SU-DHL-6 (cell line): ENCODE data around the gene GXYLT2.

Experiments
- H2AFZ ChIP-seq: fragments of 200-600 bp; sonication (generic); 2 replicates; pipeline ENCODE4 v1.6.1; 2014; ENCODE audit warnings: low read depth, mild to moderate bottlenecking, moderate library complexity, mixed read lengths, antibody characterized with exemption, low read length; ENCODE audit not compliant: severe bottlenecking
- H3F3A ChIP-seq: fragments of 200-600 bp; shearing (Covaris generic); 2 replicates; pipeline ENCODE4 v1.6.0; 2016; ENCODE audit warnings: antibody characterized with exemption, mild to moderate bottlenecking; ENCODE audit not compliant: insufficient read depth
- H3K27ac ChIP-seq: fragments of 200-600 bp; sonication (generic); 2 replicates; pipeline ENCODE4 v1.5.1; 2016; ENCODE audit warnings: low read depth, mild to moderate bottlenecking, low read length, moderate library complexity, mixed read lengths
- H3K27me3 ChIP-seq: fragments of 200-600 bp; sonication (generic), shearing (Covaris generic); 2 replicates; pipeline ENCODE4 v1.6.0; 2014; ENCODE audit warnings: mild to moderate bottlenecking, low read length
- H3K36me3 ChIP-seq: fragments of 200-600 bp; sonication (generic); 2 replicates; pipeline ENCODE4 v1.6.1; 2014; ENCODE audit warnings: mild to moderate bottlenecking, low read length, mixed read lengths
- H3K4me2 ChIP-seq: fragments of 300-600, 200-600 bp; shearing (Covaris generic), sonication (generic); 2 replicates; pipeline ENCODE4 v1.6.0; 2014; ENCODE audit warnings: low read length, low read depth, mild to moderate bottlenecking; ENCODE audit not compliant: poor library complexity, severe bottlenecking
- H3K4me3 ChIP-seq: fragments of 200-600 bp; sonication (generic); 2 replicates; pipeline ENCODE4 v1.5.1; 2014; ENCODE audit warnings: antibody characterized with exemption, low read length, mild to moderate bottlenecking, mixed read lengths; ENCODE audit not compliant: insufficient read depth, poor library complexity, severe bottlenecking
- H3K79me2 ChIP-seq: fragments of 200-600 bp; sonication (generic); 2 replicates; pipeline ENCODE4 v1.6.1; 2014; ENCODE audit warnings: mild to moderate bottlenecking, low read length, moderate library complexity; ENCODE audit not compliant: insufficient read depth
- H3K9ac ChIP-seq: fragments of 200-600 bp; sonication (generic); 2 replicates; pipeline ENCODE4 v1.7.0; 2014; ENCODE audit warnings: mild to moderate bottlenecking, low read length
- H3K9me2 ChIP-seq: fragments of 200-600 bp; sonication (generic); replicated peaks from 2 replicates; pipeline ENCODE4 v1.6.1; 2014; ENCODE audit warnings: low read length; ENCODE audit not compliant: insufficient read depth
- H3K9me3 ChIP-seq: fragments of 200-600 bp; sonication (generic); 2 replicates; pipeline ENCODE4 v1.6.1; 2014; ENCODE audit warnings: low read length, mixed read lengths; ENCODE audit not compliant: insufficient read depth
- H4K20me1 ChIP-seq: fragments of 200-600 bp; sonication (generic); 2 replicates; pipeline ENCODE4 v1.6.1; 2014; ENCODE audit warnings: low read depth, mild to moderate bottlenecking, antibody characterized with exemption, low read length, moderate library complexity, mixed read lengths
- CTCF ChIP-seq: fragments of 200-600 bp; sonication (generic); IDR thresholded peaks from one replicate; pipeline ENCODE4 v1.5.1; 2017; ENCODE audit warnings: antibody characterized with exemption, mild to moderate bottlenecking, low read length, moderate library complexity; ENCODE audit not compliant: insufficient read depth, poor library complexity, severe bottlenecking
- EZH2phosphoT487 ChIP-seq: fragments of 200-600 bp; sonication (generic), shearing (Covaris generic); conservative IDR thresholded peaks from 2 replicates; pipeline ENCODE4 v1.6.1; 2018; ENCODE audit warnings: mild to moderate bottlenecking, antibody characterized with exemption, low read length, moderate library complexity, mixed read lengths

GXYLT2 gene

DNA sequence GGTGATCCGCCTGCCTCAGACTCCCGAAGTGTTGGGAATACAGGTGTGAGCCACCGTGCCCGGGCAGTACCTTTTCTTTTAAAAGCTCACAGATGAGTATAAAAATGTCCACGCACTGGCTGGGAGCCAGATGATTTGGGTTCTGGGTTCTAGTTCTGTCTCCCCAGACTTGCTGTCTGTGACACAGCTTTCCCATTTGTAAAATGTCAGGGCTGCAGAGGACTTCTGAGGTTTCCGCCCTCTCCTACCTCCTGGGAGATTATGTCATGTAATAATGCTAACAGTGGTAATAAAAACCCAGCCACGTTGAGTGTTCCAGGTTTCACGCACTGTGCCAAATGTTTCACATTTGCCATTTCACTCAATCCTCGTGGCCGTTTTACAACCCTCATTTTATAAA is 107.5 kb downstream of the GXYLT2 start:
- no peak overlapping the region for H3K9ac ChIP-seq
- no peak overlapping the region for H2AFZ ChIP-seq
- no peak for TF ChIP-seq EZH2phosphoT487
- TF ChIP-seq CTCF, result no peak
- no peak overlapping the region for H3K4me3 ChIP-seq
- H4K20me1 ChIP-seq, result peaks cover 25% of the 10 kb centered on the region
- H3K36me3 ChIP-seq, result peaks cover 23% of the 10 kb centered on the region; the same call in 1 of the 2 replicates
- no peak overlapping the region for H3K4me2 ChIP-seq
- no peaks in the 10 kb centered on the region for H3K9me3 ChIP-seq
- no peaks in the 10 kb centered on the region for H3K27me3 ChIP-seq
- no peaks in the 10 kb centered on the region for H3K9me2 ChIP-seq
- H3F3A ChIP-seq, result peaks cover 11% of the 10 kb centered on the region; the same call in 1 of the 2 replicates
- peaks cover 35% of the 10 kb centered on the region for H3K79me2 ChIP-seq
- no peak overlapping the region for H3K27ac ChIP-seq

DNA sequence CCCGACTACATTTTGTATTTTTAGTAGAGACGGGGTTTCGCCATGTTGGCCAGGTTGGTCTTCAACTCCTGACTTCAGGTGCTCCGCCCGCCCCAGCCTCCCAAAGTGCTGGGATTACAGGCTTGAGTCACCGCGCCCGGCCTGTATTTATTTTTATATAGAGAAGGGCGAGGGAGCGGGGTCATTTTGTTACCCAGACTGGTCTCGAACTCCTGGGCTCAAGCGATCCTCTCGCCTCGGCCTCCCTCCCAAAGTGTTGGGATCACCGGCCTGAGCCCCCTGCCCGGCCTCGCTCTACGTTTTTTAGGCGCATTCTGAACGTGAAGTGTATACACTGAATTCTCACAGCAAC is 108.3 kb downstream of the GXYLT2 start:
- Histone ChIP-seq H3K4me2 (peak overlapping the region; percentile 99), H3K9ac (peak overlapping the region; percentile 75), H3K27ac (no peak overlapping the region), H3K36me3 (peaks cover 28% of the 10 kb centered on the region), H3K9me3 (no peaks in the 10 kb centered on the region), H3F3A (peaks cover 11% of the 10 kb centered on the region; the same call in 1 of the 2 replicates), H3K27me3 (no peaks in the 10 kb centered on the region), H4K20me1 (peaks cover 33% of the 10 kb centered on the region), H2AFZ (peak overlapping the region; percentile 87), H3K4me3 (peak overlapping the region; percentile 81), H3K79me2 (peaks cover 43% of the 10 kb centered on the region), H3K9me2 (no peaks in the 10 kb centered on the region)
- no peak for TF ChIP-seq EZH2phosphoT487
- TF ChIP-seq CTCF, result no peak

- Histone ChIP-seq H3K27ac (peak within 1 kb of the TSS; percentile 69), H3K79me2 (peaks cover 49% of the 10 kb centered on the region), H4K20me1 (peaks cover 36% of the 10 kb centered on the region), H3K9me2 (no peaks in the 10 kb centered on the region), H3K27me3 (no peaks in the 10 kb centered on the region), H3K4me2 (peak within 1 kb of the TSS; percentile 99), H2AFZ (peak within 1 kb of the TSS; percentile 87), H3K4me3 (peak within 1 kb of the TSS; percentile 81), H3K9me3 (no peaks in the 10 kb centered on the region), H3F3A (peaks cover 11% of the 10 kb centered on the region; the same call in 1 of the 2 replicates), H3K9ac (peak within 1 kb of the TSS; percentile 75), H3K36me3 (peaks cover 28% of the 10 kb centered on the region)
- TF ChIP-seq CTCF (no peak), EZH2phosphoT487 (no peak)
Observed at GRCh38 chr3:72996473-72997333, 108.9 kb downstream of the GXYLT2 start, which contains the start of gene PPP4R2. Gene PPP4R2, plus strand, starts transcription at chr3:72996811. Its CDS starts 227 bp downstream, at chr3:72997038.
